HG02943 (cell line): ENCODE data around the gene DUSP16.
A peak's percentile ranks its signal among the peaks of the same experiment; 100 is the strongest.
"Not testable (repeated sequence)": the region's sequence is repeated elsewhere in the genome, so short reads cannot be mapped to it uniquely, and the experiment has no call there.

Experiments
- ATAC-seq: cut with Tn5 transposase; IDR thresholded peaks from one replicate; pipeline ENCODE4 v1.9.1; 2021; ENCODE audit warnings: mild to moderate bottlenecking, low read depth, moderate library complexity; ENCODE audit not compliant: unreplicated experiment

The DUSP16 gene

DNA sequence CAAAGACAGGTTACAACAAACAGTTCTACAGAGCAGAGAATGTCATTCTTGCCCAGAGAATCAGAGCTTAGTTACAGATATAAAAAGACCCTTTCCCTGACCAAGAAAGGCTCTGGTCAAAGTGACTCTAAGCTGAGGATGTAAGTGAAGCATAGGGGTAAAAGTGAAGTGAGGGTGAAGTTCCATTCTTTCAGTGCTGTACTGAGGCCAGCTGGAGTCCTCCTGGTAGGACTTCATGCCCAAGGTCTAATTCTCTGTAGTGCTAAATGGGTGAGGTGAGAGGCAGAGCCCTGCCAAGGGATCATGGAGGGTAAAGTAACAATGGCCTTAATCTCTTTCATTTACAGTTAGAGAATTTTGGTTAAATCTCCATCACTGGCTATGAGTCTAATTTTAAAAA is 38.5 kb downstream of the DUSP16 start:
- no peak for ATAC-seq

GRCh38 chr12:12523229-12523628 is 39.4 kb downstream of the DUSP16 start:
- no peak for ATAC-seq

DNA sequence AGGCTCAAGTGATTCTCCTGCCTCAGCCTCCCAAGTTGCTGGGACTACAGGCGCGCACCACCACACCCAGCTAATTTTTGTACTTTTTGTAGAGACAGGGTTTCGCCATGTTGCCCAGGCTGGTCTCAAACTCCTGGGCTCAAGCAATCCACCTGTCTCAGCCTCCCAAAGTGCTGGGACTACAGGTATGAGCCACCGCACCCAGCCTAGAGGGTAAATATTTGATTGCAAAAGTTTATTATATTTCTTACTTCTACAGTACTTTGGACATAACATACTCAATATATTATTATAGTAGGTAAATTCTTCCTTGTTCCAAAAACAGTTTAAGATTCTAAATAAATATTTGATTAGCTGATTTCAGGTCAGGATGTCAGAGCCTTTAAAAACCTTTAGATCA is 40.0 kb downstream of the DUSP16 start:
- not testable (repeated sequence) for ATAC-seq

GRCh38 chr12:12521888-12522287 is 40.8 kb downstream of the DUSP16 start:
- ATAC-seq, result no peak

- ATAC-seq, result no peak
Observed at GRCh38 chr12:12521044-12521485, 41.6 kb downstream of the DUSP16 start.

GRCh38 chr12:12520273-12520672 is 42.4 kb downstream of the DUSP16 start:
- ATAC-seq, result no peak

DNA sequence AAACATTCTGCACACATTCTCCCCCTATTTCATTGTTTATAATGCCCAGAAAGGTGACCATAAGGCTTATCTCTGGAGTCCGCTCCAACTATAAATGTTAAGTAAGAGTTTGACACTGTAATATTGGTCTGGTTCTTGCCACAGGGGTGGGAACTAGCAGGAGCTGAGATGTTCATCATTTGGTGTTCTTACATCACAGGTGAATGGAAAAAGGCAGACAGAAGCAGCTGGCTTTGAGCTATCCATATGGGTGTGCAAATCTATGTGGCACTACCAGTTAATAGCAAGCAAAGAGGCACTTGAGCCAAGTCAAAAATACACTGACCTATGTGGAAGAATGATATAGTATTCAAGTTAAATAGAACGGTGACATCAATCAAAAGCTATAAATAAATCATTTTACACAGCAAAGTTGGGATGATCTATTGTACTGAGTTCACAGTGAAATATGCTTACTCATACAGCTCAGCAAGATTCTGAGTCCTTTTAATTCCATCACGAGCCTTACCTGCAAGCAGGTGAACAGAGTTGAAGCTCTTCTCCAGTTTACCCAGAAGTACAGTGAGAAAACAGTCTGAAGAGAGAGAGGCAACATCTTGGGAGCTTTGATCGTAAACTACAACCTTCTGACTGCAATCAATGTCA is 43.2 kb downstream of the DUSP16 start:
- ATAC-seq, result no peak

GRCh38 chr12:12518919-12519318 is 43.7 kb downstream of the DUSP16 start:
- ATAC-seq, result no peak

GRCh38 chr12:12518464-12518845 is 44.2 kb downstream of the DUSP16 start:
- no peak for ATAC-seq

- ATAC-seq, result no peak
Observed at GRCh38 chr12:12513416-12514006, 49.2 kb downstream of the DUSP16 start.

- no peak for ATAC-seq
Observed at GRCh38 chr12:12511895-12512711, 50.6 kb downstream of the DUSP16 start.

DNA sequence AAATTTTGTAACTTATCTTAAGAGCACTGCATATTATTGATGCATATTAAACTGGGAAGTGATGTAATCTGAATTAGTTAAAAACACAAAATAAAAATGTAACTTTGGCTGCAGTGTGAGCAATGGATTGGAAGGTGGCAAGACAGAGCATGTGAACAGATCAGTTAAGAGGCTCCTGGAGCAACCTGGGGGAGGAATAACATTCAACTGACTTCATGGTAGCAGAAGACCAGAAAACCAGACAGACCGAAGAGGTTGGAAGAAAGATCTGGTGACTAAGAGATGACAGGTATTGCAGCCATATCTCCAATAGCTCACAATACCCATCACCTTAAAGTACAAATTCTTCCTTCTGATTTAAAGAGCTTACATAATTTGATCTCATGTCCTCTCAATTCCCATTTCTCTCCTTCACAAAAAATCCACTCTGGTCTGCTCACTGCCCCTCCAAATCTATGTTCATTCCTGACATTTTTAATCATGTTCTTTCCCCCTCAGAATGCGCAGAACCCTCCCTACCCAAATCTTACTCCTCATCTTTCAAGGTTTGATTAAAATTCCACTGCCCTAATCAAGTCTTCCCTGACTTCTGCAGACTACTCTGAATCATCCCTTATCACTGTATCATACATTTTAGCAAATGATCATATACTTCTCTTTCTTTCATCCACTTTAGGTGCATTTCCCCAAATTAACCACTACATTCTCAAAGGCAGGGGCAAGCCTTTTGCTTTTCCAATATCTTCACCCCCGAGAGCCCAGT is 51.5 kb downstream of the DUSP16 start:
- no peak for ATAC-seq

DNA sequence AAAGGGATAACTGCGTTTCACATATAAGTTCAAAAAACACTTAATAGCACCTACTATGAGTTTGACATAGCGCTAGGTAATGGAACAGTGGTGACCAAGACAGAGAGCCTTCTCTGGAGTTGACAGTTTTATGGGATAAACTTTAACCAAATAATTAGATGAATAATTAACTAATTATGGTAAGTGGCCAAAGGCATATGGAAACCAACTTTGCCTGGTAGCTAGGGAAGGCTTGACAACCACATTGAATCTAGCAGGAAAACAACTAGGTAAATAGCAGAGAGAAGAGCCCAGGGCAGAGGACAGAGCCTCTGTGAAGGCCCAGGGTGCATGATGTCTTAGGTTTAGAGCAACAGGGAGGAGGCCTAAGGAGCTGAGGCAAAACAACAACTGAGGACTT is 52.1 kb downstream of the DUSP16 start:
- ATAC-seq, result no peak

GRCh38 chr12:12510141-12510540 is 52.5 kb downstream of the DUSP16 start:
- ATAC-seq, result no peak

DNA sequence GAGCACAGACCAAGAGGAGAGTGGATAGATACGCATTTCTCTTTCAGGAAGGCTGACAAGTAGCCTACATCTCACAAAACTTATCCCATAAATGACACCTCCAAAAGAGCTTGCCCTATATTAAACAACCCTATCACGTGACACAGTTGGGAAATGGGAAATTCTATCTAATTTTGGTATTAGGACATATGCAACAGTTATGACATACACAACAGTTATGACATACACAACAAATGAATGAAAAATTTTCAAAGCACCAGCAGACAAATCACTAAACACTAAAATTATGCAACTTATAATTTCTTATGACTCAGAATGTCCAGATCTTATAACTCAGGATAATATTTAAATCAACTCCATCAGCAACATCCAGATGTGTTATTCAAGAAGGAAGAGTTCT is 54.1 kb downstream of the DUSP16 start:
- no peak for ATAC-seq

GRCh38 chr12:12507121-12507520 is 55.5 kb downstream of the DUSP16 start:
- no peak for ATAC-seq

DNA sequence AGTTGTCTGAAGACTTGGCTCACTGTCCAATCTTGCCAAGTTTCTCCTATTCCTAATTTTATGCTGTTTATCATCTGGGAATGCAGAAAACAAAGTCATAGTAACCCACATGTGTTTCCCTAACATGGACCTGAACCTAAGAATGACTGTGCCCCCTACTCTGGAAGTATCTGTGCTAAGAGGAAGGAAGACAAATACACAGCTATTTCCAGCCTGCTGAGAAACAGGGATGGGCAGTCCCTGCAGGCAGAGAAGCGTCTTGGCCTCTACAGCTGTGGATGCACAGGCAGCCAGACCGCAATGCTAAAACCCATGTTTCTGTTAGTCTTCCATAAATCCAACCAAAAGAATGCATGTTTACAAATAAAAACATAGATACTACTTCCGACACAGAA is 56.2 kb downstream of the DUSP16 start:
- ATAC-seq, result no peak

DNA sequence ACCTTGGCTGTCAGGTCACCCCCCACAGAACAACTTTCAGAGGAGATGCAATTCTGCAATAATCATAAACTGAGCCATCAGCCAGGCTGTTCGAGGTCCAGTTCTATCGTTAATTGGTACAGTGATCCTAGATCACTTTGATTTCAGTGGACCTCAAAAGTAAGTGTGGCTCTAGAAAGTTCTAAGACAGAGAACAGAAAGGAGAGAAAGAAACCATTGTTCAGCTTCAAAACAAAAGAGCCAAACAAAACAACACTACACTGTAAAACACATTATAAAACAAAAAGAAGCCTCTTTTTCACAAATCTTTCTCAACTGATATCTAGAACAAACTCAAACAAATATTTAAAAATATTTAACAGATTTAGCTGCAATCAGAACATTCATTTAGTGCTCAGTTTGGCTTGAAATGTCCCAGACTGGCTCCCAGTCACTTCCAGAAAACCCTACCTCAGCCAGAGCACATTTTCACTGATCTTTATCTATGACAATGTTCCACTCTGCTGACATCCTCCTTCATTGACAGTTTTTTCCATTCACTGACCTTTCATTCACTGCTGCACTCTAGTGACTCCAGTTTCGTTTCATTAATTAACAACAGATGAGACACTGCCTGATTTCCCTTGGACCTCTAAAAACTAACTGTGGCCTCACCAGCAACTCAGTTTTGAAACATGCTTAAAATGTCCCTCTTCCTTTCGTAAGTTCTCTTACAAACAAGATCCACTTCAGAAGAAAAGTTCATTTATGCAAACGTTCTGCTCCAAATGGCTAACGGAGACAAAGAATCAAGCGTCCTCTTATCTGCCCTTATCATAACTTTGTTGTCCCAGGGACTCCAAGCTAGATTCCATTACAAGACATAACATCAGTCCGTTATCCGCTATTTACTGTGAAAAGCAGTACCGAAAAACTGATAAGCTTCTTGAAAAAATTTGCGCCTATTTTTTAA is 56.8 kb downstream of the DUSP16 start:
- peak; percentile 68 for ATAC-seq

DNA sequence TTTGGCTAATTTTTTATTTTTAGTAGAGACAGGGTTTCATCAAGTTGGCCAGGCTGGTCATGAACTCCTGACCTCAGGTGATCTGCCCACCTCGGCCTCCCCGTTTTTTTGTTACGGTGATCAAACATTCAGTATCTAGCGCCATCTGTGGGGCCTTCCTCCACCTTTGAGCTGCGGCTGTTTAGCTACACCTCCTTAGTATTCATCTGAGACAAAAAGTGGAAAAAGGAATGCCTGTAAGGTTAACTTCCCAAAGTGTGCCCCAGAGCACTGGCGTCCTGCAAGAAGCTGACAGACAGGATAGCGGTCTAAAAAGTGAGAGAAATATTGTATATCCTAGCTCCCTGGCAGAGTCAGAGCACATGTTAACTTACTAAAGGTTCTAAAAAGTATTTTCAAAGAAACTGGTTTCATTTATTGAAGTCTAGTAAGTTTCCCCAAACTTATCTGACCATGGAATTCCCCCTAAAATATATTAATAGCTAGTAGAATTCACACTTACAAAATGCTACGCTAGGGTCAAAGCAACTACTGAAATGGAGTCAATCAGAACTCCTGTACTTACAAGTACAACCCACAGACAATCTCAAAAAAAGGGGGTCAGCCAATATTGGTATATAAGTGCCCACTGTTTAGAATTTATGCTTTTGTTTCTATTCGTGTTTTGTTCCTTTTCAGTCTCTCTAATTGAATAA is 59.1 kb downstream of the DUSP16 start:
- ATAC-seq, result no peak
